ENCODE results near the gene UBE2D4.
"Not testable (repeated sequence)": the region's sequence is repeated elsewhere in the genome, so short reads cannot be mapped to it uniquely, and the experiment has no call there.

- TF ChIP-seq POLR2A, CTCF (IDR thresholded peaks at IDR 0.05): not testable (repeated sequence)
Measured at GRCh38 chr7:43994681-43995080, 68.4 kb downstream of the UBE2D4 start.
